HG03060 (cell line): Measurements from ENCODE around the gene FYB1.

Experiments used
- ATAC-seq: cut with Tn5 transposase; IDR thresholded peaks from one replicate; pipeline ENCODE4 v1.9.1; 2021; ENCODE audit warnings: low read depth, moderate number of reproducible peaks; ENCODE audit not compliant: unreplicated experiment

Gene FYB1

DNA sequence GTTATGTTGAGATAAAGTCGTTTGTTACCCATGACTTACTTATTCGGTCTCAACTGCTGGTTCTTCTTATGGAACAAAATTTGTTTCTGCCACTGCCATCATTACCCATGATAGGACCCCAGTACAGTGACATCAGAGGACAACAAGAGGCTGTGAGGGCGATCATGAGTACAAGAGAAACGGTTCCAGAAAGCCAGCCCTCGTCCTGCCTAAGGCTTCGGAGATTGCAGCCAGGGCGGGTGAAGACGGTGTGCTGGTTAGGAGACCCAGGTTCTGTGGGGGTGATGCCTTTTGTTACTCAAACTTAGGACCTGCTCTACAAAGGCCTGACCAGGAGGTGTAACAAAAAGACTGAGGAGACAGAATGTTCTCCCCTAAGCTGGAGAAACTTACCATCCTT lies 10.9 kb downstream of the FYB1 start:
- no peak for ATAC-seq

DNA sequence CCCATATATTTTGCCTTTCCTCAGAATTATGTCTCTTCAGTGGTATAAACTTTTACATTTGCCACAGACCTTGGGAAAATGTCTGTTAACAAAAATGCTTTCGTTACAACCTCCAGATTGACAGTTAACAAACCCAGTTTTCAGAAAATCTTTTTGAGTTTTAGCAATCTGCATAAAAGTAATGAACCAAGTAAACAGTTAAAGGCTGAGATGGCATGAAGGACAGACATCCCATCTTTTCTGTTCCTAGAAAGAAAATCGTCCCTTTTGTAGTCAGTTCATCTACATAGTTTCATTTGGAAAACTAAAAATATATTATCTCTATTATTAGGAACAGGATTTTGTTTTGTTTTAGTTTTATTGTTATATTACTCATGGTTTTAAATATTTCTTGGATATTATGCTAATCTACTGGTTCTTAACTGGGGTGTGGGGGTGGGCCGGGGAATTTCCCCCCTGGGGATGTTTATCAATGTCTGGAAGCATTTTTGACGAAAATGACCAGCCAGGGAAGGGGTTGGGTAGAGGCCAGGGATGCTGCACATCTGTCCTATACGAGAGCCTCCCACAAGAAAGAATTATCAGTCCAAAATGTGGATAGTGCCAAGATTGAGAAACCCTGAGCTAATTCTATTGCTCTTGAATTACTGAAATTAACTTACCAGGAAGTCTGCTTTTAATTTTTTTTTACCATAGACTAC lies 11.9 kb downstream of the FYB1 start:
- ATAC-seq, result no peak

DNA sequence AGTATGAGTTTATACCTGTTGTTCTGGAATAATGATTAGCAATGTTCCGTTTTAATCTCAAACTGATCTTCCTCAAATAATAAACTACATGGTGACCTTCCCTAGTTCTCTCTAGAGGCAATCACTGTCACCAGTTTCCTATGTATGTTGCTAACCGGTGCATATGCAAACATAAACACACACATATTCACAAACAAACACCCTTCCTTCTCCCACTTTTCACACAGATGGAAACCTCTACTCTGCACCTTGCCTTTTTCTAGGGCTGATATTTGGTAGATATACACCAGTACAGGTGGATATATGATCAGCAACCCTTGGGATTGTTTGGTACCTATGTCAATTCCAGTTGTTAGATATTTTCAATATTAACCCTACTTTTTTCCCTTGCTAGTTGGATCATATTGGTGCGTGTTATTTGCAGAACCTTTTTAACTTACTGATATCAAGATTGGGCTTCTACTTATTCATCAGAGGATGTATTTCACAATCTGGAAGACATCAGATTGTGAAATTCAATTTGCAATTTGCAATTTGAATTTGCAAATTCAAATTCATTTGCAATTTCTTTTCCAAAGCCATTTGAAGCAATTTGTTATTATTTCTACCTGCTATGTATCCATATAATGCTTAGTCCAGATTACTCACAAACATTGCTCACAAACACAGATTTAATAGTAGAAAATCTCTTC lies 12.6 kb downstream of the FYB1 start:
- no peak for ATAC-seq

DNA sequence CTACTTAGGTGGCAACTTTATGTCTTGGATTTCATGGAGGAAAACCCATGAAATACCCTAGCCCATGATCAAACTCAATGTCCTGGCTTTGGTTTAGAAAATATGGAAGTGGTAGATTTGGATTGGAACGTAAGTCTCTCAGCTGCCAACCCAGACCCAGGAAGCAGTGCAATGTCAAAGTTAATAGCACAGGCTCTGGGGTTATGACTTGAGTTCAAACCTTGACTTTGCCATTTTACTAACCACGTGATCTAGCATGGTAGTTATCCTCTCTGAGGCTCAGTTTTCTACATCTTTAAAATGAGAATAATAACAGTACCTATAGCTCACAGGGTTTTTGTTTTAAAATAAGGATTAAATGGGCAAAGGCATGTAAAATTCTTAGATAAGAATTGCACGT lies 13.8 kb downstream of the FYB1 start:
- ATAC-seq, result no peak

DNA sequence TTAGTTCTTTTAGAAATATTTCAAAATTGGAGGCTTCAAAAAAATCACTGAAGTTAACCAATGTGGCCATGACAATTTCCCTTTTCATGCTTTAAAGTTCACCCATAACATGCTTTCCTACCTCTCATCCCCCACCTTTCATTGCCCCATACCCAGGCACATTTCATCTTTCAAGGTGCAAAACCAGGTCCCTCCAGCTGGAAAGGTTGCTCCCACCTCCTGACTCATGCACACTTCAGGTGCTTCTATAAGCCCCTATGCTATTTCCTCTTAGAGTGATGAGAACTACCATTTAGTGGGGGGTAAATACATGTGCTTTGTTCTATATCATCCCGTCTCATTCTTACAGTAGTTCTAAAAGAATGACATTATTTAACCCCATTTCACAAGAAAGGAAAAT lies 15.4 kb downstream of the FYB1 start:
- no peak for ATAC-seq

DNA sequence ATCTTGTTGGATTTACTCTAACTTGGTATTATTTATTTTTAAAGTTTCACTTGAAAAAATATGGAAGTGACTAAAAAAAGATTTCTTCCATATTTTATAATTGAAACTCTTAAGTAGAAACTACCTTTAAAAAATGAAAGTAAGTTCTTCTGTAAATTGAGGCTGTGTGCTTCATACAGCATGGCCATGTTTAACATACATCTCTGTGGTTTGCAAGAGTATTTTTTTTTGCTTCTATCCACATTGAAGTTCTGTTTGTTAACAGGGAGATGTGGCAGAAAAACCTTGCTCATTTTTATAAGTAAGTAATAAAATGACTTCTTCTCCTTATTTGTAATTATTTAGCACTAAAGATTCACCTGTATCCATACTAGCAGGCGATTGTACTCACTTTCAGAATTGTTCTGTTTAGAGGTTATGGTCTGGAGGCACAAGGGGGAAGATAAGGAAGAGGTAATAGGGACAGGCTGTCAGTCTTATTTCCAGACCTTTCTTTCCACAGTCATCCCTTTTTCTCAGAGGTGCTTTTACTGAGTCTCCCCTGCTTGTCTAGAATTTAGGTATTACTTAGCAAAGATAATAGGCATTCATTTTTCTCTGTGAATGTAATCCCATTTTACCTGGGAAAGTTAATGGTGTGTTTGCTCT lies 16.0 kb downstream of the FYB1 start:
- no peak for ATAC-seq

DNA sequence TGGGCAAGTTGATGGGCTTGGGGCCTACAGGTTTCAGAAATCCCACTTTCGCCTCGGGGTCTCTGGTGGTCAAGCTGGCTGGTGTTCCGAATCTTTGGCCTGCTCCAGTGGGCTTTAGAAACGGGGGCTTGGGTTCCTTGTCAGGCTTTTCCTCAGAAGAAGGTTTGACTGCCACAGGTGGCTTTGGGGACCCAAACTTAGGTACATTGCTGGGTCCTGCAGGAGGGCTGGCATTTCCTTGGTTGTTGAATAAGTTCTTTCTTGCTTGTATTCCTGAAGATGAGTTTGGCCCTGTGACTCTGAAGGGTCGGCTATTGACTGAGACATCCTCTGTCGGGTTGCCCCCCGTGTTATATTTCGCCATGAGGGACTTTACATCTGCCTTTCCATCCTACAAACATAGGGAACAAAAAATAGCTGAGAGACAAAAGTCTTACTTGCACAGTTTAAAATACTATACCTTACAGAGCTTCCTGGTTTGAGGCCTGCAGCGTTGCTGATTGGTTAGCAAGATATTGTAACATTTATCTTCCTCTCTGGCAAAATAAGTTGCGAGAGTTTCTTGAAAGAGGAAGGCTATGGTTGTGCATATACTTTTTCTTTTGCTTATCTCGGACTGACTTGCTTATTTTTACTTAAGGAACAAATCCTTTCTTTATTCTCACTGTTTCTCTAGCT lies 16.6 kb downstream of the FYB1 start:
- no peak for ATAC-seq

DNA sequence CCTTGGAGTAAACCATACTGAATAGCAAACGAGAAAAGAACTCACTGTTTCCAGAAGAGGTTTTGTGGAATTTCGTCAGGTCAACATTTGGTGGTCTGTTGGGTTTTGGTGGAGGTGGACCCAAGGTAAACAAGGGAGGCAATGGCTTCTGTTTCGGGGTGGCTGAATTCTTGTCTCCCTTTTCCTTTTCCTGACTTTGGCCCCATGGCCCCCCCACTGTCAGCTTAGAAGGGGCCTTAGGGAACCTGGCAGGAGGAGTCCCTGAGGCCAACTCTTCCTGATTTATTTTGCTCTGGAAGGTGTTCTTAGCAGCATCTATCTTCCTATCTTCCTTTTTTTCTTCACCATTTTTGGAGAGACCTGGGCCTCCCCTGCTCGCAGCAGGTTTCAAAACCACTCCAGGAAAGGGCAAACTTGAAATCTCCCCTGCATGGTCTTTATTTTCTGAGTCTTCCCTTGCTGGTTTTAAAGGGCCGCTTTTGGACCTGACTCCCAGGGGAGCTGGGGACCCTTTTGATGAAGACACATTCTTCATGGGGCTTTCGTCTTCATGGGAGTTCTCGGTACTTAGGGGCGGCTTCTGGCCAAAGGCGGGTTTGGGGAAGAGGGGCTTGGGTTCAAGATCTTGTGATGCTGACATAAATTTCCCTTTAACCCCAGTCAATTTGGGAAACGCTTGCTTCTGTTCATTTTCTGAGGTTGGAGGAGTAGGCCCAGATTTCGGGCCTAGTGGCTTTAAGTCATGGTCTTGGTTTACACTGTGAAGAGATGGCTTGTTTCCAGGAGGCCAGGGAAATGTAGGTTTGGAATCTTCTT lies 17.4 kb downstream of the FYB1 start:
- no peak for ATAC-seq

DNA sequence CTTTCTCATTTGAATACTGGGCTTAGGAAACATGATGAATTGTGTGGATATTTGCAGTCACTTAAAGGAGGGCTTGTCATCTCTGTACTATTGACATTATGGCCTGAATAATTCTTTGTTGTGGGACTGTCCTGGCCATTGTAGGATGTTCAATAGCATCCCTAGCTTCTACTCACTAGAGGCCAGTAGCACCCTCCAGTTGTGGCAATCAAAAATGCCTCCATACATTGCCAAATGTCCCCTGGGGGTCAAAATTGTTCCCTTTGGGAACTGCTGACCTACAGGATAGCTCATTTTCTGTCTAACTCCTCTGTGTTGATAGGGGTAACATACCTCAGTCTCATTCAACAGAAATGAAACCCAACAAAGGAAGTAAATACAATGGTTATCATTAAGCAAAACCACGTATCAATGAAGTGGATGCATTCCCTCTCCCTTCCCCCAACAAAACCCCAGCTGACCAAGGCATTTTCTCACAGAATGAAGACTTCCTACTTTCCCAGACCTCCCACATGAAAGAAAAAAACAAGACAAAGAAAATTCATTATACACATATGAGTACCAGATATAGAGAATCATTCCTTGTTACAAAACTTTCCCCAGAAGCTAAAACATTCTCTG lies 18.1 kb downstream of the FYB1 start:
- no peak for ATAC-seq

DNA sequence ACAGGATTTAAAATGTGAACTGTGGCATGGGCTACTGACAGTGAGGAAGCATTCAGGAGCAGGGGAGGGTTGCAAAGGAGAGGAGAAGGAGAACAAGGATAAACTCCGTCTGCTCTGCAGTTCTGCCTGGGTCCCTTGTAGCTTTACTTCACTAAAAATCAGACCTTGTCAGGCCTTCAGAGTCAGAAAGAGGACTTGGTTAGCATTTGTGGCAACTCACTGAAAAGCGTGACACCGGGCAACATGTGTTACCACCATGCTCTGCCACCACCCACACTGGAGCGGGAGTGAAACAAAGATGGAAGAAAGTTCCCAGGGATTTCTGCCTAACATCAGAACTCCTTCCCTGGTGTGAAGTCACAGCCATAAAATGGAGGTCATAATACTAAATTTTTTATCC lies 19.3 kb downstream of the FYB1 start:
- no peak for ATAC-seq

DNA sequence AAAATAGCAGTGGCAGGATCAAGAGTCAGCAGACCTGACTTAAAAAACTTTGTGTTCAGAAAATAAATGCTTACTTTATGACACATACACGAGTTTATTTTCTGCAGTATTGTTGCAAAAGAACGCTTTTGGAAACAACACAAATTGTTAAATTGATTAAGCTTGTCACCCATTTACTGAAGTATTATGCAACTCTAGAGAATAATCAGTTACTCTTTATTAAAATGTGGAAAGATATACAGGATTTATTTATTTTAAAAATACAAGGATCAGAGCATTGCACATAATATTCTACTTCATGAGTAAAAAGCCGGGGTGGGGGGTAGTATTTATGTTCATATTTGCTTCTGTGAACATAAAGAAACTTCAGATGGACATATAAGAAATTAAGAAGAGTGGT lies 20.0 kb downstream of the FYB1 start:
- ATAC-seq, result no peak

DNA sequence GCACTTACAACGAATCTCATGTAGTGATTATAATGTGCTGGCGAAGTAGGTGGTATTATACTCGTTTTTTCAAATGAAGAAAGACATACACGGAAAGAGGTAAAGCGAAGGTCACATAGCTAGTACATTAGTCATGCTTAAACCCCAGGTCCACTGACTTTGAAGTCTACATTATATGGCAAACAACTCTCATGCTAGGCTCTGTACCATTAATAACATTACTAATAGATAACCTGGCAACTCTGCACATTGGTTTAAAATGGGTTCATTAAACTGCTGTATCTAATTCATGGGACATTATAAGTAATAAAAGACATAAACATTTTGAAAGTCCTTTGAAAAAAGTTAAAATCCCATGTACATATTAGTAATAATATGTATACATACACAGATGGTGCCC lies 21.2 kb downstream of the FYB1 start:
- ATAC-seq, result no peak

DNA sequence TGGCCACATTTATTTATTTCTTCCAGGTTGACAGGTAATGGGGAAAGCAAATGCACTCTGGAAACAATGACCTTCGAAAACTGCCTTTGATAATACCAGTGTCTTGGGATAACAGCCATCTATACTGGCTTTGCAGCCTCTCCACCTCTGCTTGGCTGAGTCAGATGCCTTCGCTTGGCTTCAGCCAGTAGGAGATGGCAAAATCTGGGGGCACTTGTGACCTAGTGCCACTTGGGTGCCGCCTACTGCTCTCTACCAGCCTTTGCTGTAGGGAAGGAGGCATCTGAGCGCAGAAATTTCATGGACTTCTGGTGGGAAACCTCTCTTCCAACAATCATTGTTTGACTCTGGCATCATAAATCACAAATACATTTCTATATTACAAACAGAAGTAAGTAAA lies 21.8 kb downstream of the FYB1 start:
- ATAC-seq, result no peak

DNA sequence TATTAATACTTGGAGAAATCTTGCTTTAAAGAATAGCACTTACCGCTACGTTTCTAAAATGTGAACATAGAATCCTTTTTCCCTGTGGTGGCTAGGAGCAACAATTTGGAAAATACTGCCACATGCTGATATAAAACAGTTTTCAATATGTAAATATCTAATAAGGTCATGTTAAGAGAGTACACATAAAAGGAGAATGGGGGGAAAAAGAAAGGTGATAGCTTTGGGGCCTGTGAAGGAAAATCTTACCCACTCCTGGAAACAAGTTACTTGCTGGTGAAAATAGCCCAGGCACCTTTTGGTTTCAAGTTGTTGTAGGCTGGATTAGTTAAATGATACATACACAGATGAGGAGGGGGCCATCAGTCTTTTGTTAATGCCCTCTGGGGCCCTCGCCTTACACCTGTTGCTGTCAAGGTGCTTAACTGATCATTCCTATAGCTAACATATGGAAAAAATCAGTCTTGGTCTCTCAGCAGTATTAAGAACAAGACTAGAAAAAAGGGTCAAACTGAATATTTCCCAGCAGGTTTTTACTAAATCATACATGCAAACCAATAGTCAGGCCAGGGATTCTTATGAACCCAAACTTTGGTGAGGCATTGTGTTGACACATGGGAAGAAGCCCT lies 24.1 kb downstream of the FYB1 start:
- ATAC-seq, result no peak

DNA sequence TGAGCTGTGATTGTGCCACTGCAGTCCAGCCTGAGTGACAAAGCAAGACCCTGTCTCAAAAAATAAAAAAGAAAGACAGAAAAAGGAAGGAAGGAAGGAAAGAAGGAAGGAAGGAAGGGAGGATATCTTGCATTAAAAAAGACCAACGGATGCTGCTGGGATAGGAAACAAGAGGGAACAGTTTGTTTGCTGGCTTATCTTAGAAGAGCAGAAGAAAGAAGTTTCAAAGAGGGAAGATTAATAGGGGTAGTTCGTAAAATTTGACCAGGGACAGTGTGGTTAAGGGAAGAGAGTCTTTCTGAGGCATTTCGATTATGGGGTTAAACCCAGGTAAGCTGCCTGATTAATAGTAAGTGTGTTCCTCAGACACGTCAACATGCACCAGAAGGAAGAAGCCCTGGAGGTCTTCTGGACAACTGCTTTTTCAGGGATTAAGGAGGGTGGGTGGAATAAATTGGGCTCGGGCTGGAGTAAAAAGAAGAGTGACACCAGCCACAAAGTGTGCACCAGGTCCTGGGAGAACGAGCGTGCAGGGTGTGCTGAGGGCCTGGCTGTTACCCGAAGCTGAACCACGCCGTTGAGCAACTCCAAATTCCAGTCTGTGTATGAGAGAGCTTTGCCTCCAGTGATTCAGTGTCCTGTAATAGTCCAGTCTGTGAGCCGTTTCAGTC lies 24.8 kb downstream of the FYB1 start:
- ATAC-seq, result no peak

DNA sequence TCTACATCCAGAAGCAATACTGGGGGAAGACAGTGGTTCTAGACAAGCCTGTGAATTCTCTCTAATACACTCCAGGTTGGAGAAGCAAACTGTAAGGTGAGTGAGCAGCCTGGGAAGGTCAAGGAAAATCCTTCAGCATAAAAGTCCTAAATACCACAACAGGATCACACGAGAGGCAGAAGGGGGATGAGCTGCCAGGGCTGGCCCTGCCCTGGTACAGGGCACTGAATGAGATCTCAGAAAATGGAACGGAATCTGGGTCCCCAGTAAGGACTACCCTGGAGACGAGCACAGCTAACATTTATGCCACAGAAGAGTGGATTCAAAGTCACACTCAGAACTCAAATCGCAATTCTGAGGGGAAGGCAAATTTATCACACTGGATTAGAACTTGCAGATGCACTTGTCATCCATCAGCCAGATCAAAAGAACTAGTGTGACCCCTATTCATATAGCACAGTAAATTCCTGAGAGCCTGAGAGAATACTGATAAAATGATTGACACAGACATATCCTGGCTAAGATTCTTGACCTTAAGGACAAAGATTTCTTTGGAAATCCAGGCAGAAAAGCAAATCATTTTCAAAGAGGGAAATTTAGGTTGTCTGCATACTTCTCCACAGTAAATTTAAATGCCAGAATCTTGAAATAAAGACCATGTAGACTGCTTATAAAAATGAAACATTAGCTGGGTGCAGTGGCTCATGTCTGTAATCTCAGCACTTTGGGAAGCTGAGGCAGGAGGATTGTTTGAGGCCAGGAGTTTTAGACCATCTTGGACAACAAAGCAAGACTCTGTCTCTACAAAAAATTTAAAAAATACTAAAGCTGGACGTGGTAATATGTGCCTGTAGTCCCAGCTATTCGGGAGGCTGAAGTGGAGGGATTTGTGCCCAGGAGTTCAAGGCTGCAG lies 25.6 kb downstream of the FYB1 start:
- ATAC-seq, result no peak

DNA sequence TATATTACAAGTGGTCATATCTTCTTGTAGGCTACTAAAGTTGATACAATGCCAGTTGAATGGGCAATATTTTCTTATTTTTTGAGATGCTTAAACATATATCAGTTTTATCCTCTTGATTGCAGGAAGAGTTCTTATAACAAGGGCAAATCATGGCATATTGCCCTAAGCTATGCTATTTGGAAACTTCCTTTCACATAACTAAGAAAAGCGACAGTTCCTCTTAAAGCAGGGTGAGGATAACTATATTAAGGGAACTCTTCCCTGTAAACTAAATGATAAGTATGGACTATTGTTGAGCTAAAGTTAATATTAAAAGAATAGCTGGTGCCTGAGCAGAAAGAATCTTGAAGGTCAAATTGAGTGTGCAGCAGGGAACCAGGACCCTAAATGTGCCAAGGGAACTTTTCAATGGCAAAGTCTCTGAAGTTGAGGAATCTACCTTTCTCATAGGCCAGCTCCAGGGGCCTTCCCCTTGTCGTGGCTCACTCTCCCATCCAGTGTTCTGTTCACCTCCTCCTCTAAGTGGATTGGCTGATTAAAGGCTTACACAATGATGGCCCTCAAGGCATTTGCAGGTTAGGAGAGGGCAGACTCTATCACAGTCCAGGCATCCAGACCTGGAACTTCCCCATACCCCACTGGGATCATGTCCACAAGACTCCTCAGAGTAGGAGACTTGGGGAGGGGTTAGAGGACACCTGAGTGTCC lies 26.8 kb downstream of the FYB1 start:
- ATAC-seq, result no peak

DNA sequence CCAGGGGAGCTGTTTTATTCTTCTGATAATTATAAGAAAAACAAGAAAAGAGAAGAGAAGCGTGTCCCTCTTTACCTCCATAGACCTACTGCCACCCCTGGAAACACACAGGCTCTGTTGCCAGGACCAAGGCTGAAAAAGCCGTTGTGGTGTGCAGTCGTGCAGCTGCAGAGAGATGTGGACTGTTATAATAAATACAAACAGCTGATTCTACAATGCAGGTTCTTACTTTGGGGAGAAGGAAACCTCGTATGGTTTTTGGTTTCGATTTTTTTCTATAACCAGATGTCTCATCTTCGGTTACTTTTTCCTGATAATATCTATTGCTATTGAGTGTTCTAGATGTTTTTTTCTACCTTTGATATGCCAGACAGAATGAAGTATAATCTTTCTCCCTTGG lies 28.1 kb downstream of the FYB1 start:
- ATAC-seq, result no peak
